Measurements from ENCODE around the gene TSEN15.

TSEN15 gene

GRCh38 chr1:184113251-184113650, 61.7 kb downstream of the TSEN15 start:
- Histone ChIP-seq H3K27ac (ENCODE audit: low read depth, low read length) (no peak overlapping the region), H3K4me2 (ENCODE audit: low read length) (no peak overlapping the region)

GRCh38 chr1:184114818-184115398, 63.4 kb downstream of the TSEN15 start:
- Histone ChIP-seq H3K36me3 (ENCODE audit: control insufficient read depth, low read length) (no peaks in the 10 kb centered on the region), H3K27ac (ENCODE audit: low read depth, low read length) (no peak overlapping the region), H3K4me2 (ENCODE audit: low read length) (no peak overlapping the region), H3F3A (ENCODE audit: control insufficient read depth, insufficient read depth) (no peaks in the 10 kb centered on the region), H3K4me1 (ENCODE audit: control insufficient read depth, low read length) (no peaks in the 10 kb centered on the region), H4K20me1 (ENCODE audit: control insufficient read depth, insufficient read depth, low read depth, low read length) (no peaks in the 10 kb centered on the region), H3K9me3 (ENCODE audit: control insufficient read depth, insufficient read depth, low read length) (no peaks in the 10 kb centered on the region), H3K9me2 (replicated peaks; ENCODE audit: control insufficient read depth, low read length) (no peaks in the 10 kb centered on the region), H3K79me2 (ENCODE audit: control insufficient read depth, low read length) (no peaks in the 10 kb centered on the region), H3K4me3 (ENCODE audit: low read length) (no peak overlapping the region), H3K27me3 (ENCODE audit: control insufficient read depth, low read length) (no peaks in the 10 kb centered on the region)
- TF ChIP-seq CTCF (IDR thresholded peaks at IDR 0.05; ENCODE audit: low read depth, low read length, poor library complexity, severe bottlenecking) (no peak), EZH2phosphoT487 (IDR thresholded peaks at IDR 0.05; ENCODE audit: borderline replicate concordance, low read length) (no peak)

More at GRCh38 chr1:184113251-184113650, 61.7 kb downstream of the TSEN15 start:
- Histone ChIP-seq H3F3A (ENCODE audit: control insufficient read depth, insufficient read depth) (no peaks in the 10 kb centered on the region), H3K9me3 (ENCODE audit: control insufficient read depth, insufficient read depth, low read length) (no peaks in the 10 kb centered on the region), H3K79me2 (ENCODE audit: control insufficient read depth, low read length) (no peaks in the 10 kb centered on the region), H3K4me1 (ENCODE audit: control insufficient read depth, low read length) (no peaks in the 10 kb centered on the region), H3K36me3 (ENCODE audit: control insufficient read depth, low read length) (no peaks in the 10 kb centered on the region), H3K9me2 (replicated peaks; ENCODE audit: control insufficient read depth, low read length) (no peaks in the 10 kb centered on the region), H3K27me3 (ENCODE audit: control insufficient read depth, low read length) (no peaks in the 10 kb centered on the region), H3K4me3 (ENCODE audit: low read length) (no peak overlapping the region), H4K20me1 (ENCODE audit: control insufficient read depth, insufficient read depth, low read depth, low read length) (no peaks in the 10 kb centered on the region)
- no peak for TF ChIP-seq EZH2phosphoT487 (IDR thresholded peaks at IDR 0.05; ENCODE audit: borderline replicate concordance, low read length)
- TF ChIP-seq CTCF (IDR thresholded peaks at IDR 0.05; ENCODE audit: low read depth, low read length, poor library complexity, severe bottlenecking) = no peak

GRCh38 chr1:184116287-184116686, 64.8 kb downstream of the TSEN15 start:
- H3K9me2 ChIP-seq (replicated peaks; ENCODE audit: control insufficient read depth, low read length) = no peaks in the 10 kb centered on the region
- no peak overlapping the region for H3K4me3 ChIP-seq (ENCODE audit: low read length)
- TF ChIP-seq CTCF (IDR thresholded peaks at IDR 0.05; ENCODE audit: low read depth, low read length, poor library complexity, severe bottlenecking) = no peak
- no peak for TF ChIP-seq EZH2phosphoT487 (IDR thresholded peaks at IDR 0.05; ENCODE audit: borderline replicate concordance, low read length)
- no peak overlapping the region for H3K27ac ChIP-seq (ENCODE audit: low read depth, low read length)
- no peaks in the 10 kb centered on the region for H3K36me3 ChIP-seq (ENCODE audit: control insufficient read depth, low read length)
- H3K4me2 ChIP-seq (ENCODE audit: low read length) = no peak overlapping the region
- no peaks in the 10 kb centered on the region for H3K79me2 ChIP-seq (ENCODE audit: control insufficient read depth, low read length)
- no peaks in the 10 kb centered on the region for H3K4me1 ChIP-seq (ENCODE audit: control insufficient read depth, low read length)
- H3K9me3 ChIP-seq (ENCODE audit: control insufficient read depth, insufficient read depth, low read length) = no peaks in the 10 kb centered on the region
- H3F3A ChIP-seq (ENCODE audit: control insufficient read depth, insufficient read depth) = no peaks in the 10 kb centered on the region
- H3K27me3 ChIP-seq (ENCODE audit: control insufficient read depth, low read length) = no peaks in the 10 kb centered on the region
- H4K20me1 ChIP-seq (ENCODE audit: control insufficient read depth, insufficient read depth, low read depth, low read length) = no peaks in the 10 kb centered on the region
